ENCODE results near the gene SMIM29.
"Not testable (repeated sequence)": the region's sequence is repeated elsewhere in the genome, so short reads cannot be mapped to it uniquely, and the experiment has no call there.

Gene SMIM29

GRCh38 chr6:34267746-34268145 is 18.9 kb upstream of the SMIM29 start:
- ChIA-PET CTCF (interaction anchor here (1.0 to 1.2 kb wide), 2 partner anchors 18 to 24 kb away, joined by 3 read pairs; no protein-coding TSS in a partner anchor), POLR2A (no interaction called here)
- no peak for TF ChIP-seq CTCF (IDR thresholded peaks at IDR 0.05; ENCODE audit: control extremely low read depth, extremely low read depth, low read depth, missing control alignments)
- no peak for DNase-seq (ENCODE audit: extremely low spot score)

GRCh38 chr6:34263484-34263883 is 14.7 kb upstream of the SMIM29 start:
- POLR2A ChIA-PET; DNase-seq (ENCODE audit: extremely low spot score); CTCF ChIA-PET: not testable (repeated sequence)

- no peak for TF ChIP-seq CTCF (IDR thresholded peaks at IDR 0.05; ENCODE audit: control extremely low read depth, extremely low read depth, low read depth, missing control alignments)
- POLR2A ChIA-PET = no interaction called here
- CTCF ChIA-PET = interaction anchor here (0.9 to 1.3 kb wide), 2 partner anchors 12 to 65 kb away, joined by 3 read pairs; partner anchors contain the start of gene SMIM29
- DNase-seq (ENCODE audit: extremely low spot score) = no peak
Measured at GRCh38 chr6:34260576-34261267, 11.9 kb upstream of the SMIM29 start.

- TF ChIP-seq CTCF (IDR thresholded peaks at IDR 0.05; ENCODE audit: control extremely low read depth, extremely low read depth, low read depth, missing control alignments) = no peak
- no peak for DNase-seq (ENCODE audit: extremely low spot score)
- ChIA-PET CTCF (interaction anchor here (1.3 kb wide), 1 partner anchor 10 kb away, joined by 3 read pairs; the partner anchor contains the start of gene SMIM29), POLR2A (no interaction called here)
Measured at GRCh38 chr6:34259529-34260069, 10.8 kb upstream of the SMIM29 start.

- CTCF ChIA-PET; DNase-seq (ENCODE audit: extremely low spot score): not testable (repeated sequence)
- POLR2A ChIA-PET = interaction anchor here (0.6 kb wide), 1 partner anchor 171 kb away, joined by 3 read pairs; no protein-coding TSS in a partner anchor
Measured at GRCh38 chr6:34252395-34252794, 3.6 kb upstream of the SMIM29 start.

GRCh38 chr6:34249469-34250261 is 859 bp upstream of the SMIM29 start:
- POLR2A ChIA-PET = interaction anchor here (0.6 to 2.8 kb wide), 4 partner anchors 13 to 885 kb away, joined by 4 to 28 read pairs (median 8); partner anchors contain the start of gene HMGA1
- DNase-seq (ENCODE audit: extremely low spot score) = no peak
- CTCF ChIA-PET = interaction anchor here (0.6 to 5.1 kb wide), 60 partner anchors 9 to 958 kb away, joined by 3 to 92 read pairs (median 4); partner anchors contain the start of genes BLTP3A, HMGA1, NUDT3 and RPS10
- TF ChIP-seq CTCF (IDR thresholded peaks at IDR 0.05; ENCODE audit: control extremely low read depth, extremely low read depth, low read depth, missing control alignments) = no peak

- POLR2A ChIA-PET = interaction anchor here (0.6 to 2.8 kb wide), 4 partner anchors 11 to 167 kb away, joined by 5 to 28 read pairs (median 10); partner anchors contain the start of gene HMGA1
- DNase-seq (ENCODE audit: extremely low spot score) = peak; percentile 67
- TF ChIP-seq CTCF (IDR thresholded peaks at IDR 0.05; ENCODE audit: control extremely low read depth, extremely low read depth, low read depth, missing control alignments) = no peak
Measured at GRCh38 chr6:34248198-34248726, 544 bp downstream of the SMIM29 start.

More at GRCh38 chr6:34248198-34248726, 544 bp downstream of the SMIM29 start:
- CTCF ChIA-PET = interaction anchor here (0.8 to 5.1 kb wide), 20 partner anchors 11 to 363 kb away, joined by 3 to 92 read pairs (median 5); partner anchors contain the start of genes HMGA1 and NUDT3

All from GM10248 (cell line).